Stimulated activated naive B cell treated with anti-CD40 and anti-IgM and Interleukin-4, amounts not matched to agents 10 μg/mL and 1 μg/mL and 100 μg/mL, for 72 hours (primary cell): ENCODE measurements around the gene ITGA8.

Source experiments
- ATAC-seq, 2 donors: fragments of 150-1000 bp; cut with Tn5 transposase; replicated peaks; 2 replicates each; pipeline ENCODE4 v1.10.0; 2021; ENCODE audit warnings: moderate library complexity in 1 of 2
- DNase-seq: peaks from one replicate; pipeline ENCODE4 v3.0.0; 2021
- H3K27ac Mint-ChIP-seq: one replicate; pipeline ENCODE4 v1.8.0; 2022; ENCODE audit warnings: mild to moderate bottlenecking, mixed read lengths
- H3K27me3 Mint-ChIP-seq, 2 donors: one replicate each; pipeline ENCODE4 v1.8.0; 2022; ENCODE audit warnings: mixed read lengths in 2 of 2
- H3K36me3 Mint-ChIP-seq, 2 donors: one replicate each; pipeline ENCODE4 v1.8.0; 2022; ENCODE audit warnings: mixed read lengths in 2 of 2, mild to moderate bottlenecking in 1 of 2
- H3K4me1 Mint-ChIP-seq, 2 donors: one replicate each; pipeline ENCODE4 v1.8.0; 2022; ENCODE audit warnings: mixed read lengths in 2 of 2, mild to moderate bottlenecking in 1 of 2
- H3K4me3 Mint-ChIP-seq, 2 donors: one replicate each; pipeline ENCODE4 v1.8.0; 2022; ENCODE audit warnings: mild to moderate bottlenecking in 2 of 2, mixed read lengths in 2 of 2, moderate library complexity in 1 of 2
- H3K9me3 Mint-ChIP-seq, 2 donors: one replicate each; pipeline ENCODE4 v1.8.0; 2022; ENCODE audit warnings: mixed read lengths in 2 of 2, mild to moderate bottlenecking in 1 of 2

Gene ITGA8

GRCh38 chr10:15690031-15690430, 29.7 kb downstream of the ITGA8 start:
- Mint-ChIP-seq H3K4me3 (no peak overlapping the region), H3K27me3 (peaks cover 10 to 30% of the 10 kb centered on the region in 2 donors), H3K27ac (no peak overlapping the region), H3K4me1 (no peaks in the 10 kb centered on the region), H3K36me3 (no peaks in the 10 kb centered on the region), H3K9me3 (no peaks in the 10 kb centered on the region)
- ATAC-seq = no peak
- no peak for DNase-seq

- Mint-ChIP-seq H3K27ac (no peak overlapping the region), H3K27me3 (peaks cover 25 to 29% of the 10 kb centered on the region in 2 donors), H3K36me3 (no peaks in the 10 kb centered on the region), H3K9me3 (no peaks in the 10 kb centered on the region), H3K4me1 (no peaks in the 10 kb centered on the region), H3K4me3 (no peak overlapping the region)
- no peak for DNase-seq
- no peak for ATAC-seq
These were observed 35.0 kb downstream of the ITGA8 start for GRCh38 chr10:15684768-15685167.

- DNase-seq = no peak
- peaks cover 18 to 28% of the 10 kb centered on the region in 2 donors for H3K27me3 Mint-ChIP-seq
- no peak overlapping the region for H3K4me3 Mint-ChIP-seq
- H3K36me3 Mint-ChIP-seq = no peaks in the 10 kb centered on the region
- H3K9me3 Mint-ChIP-seq = no peaks in the 10 kb centered on the region
- no peak overlapping the region for H3K27ac Mint-ChIP-seq
- no peaks in the 10 kb centered on the region for H3K4me1 Mint-ChIP-seq
- no peak for ATAC-seq
These were observed 38.6 kb downstream of the ITGA8 start for GRCh38 chr10:15681076-15681475.

GRCh38 chr10:15678851-15679250, 40.9 kb downstream of the ITGA8 start:
- ATAC-seq (no peak), DNase-seq (no peak)
- H3K27me3 Mint-ChIP-seq = peaks cover 17 to 25% of the 10 kb centered on the region in 2 donors
- H3K4me1 Mint-ChIP-seq = no peaks in the 10 kb centered on the region
- no peak overlapping the region for H3K27ac Mint-ChIP-seq
- no peaks in the 10 kb centered on the region for H3K9me3 Mint-ChIP-seq
- H3K4me3 Mint-ChIP-seq = no peak overlapping the region
- H3K36me3 Mint-ChIP-seq = no peaks in the 10 kb centered on the region

- Mint-ChIP-seq H3K4me1 (no peaks in the 10 kb centered on the region), H3K36me3 (no peaks in the 10 kb centered on the region), H3K27ac (no peak overlapping the region), H3K27me3 (peaks cover 4% of the 10 kb centered on the region in 2 donors), H3K4me3 (no peak overlapping the region), H3K9me3 (no peaks in the 10 kb centered on the region)
- DNase-seq = no peak
- ATAC-seq = no peak
These were observed 47.3 kb downstream of the ITGA8 start for GRCh38 chr10:15672469-15672868.

GRCh38 chr10:15670880-15671279, 48.8 kb downstream of the ITGA8 start:
- ATAC-seq (no peak), DNase-seq (no peak)
- Mint-ChIP-seq H3K36me3 (no peaks in the 10 kb centered on the region), H3K4me3 (no peak overlapping the region), H3K27me3 (peaks cover 0 to 1% of the 10 kb centered on the region in 2 donors), H3K27ac (no peak overlapping the region), H3K9me3 (peaks cover 2 to 3% of the 10 kb centered on the region in 2 donors), H3K4me1 (no peaks in the 10 kb centered on the region)

DNA sequence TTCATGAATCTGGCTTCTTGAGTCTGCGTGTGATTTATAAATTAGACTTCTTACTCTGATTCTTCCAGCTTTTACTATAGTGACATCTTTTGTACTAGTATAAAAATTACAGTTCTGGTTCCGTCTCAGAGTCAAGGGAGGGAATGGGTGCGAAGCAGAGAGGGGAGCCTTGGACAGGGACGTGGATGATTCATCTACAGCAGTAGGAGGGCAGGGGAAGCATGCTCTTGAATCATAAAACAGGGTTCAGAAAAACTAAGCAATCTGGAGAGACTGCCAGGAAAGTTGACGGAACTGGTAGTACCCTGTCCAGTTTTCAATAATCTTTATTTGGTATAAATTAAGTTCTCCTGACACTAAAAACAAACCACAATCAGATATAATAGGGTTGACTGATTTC, 58.1 kb downstream of the ITGA8 start:
- peaks cover 3 to 5% of the 10 kb centered on the region in 2 donors for H3K9me3 Mint-ChIP-seq
- H3K4me3 Mint-ChIP-seq = no peak overlapping the region
- H3K36me3 Mint-ChIP-seq = no peaks in the 10 kb centered on the region
- H3K4me1 Mint-ChIP-seq = no peaks in the 10 kb centered on the region
- H3K27me3 Mint-ChIP-seq = peaks cover 0 to 11% of the 10 kb centered on the region in 2 donors
- H3K27ac Mint-ChIP-seq = no peak overlapping the region
- ATAC-seq (no peak), DNase-seq (no peak)

- Mint-ChIP-seq H3K4me3 (no peak overlapping the region), H3K27ac (no peak overlapping the region), H3K27me3 (peaks cover 0 to 12% of the 10 kb centered on the region in 2 donors), H3K36me3 (no peaks in the 10 kb centered on the region), H3K9me3 (peaks cover 3% of the 10 kb centered on the region in 2 donors), H3K4me1 (no peaks in the 10 kb centered on the region)
- DNase-seq (no peak), ATAC-seq (no peak)
These were observed 58.7 kb downstream of the ITGA8 start for GRCh38 chr10:15660990-15661389.

DNA sequence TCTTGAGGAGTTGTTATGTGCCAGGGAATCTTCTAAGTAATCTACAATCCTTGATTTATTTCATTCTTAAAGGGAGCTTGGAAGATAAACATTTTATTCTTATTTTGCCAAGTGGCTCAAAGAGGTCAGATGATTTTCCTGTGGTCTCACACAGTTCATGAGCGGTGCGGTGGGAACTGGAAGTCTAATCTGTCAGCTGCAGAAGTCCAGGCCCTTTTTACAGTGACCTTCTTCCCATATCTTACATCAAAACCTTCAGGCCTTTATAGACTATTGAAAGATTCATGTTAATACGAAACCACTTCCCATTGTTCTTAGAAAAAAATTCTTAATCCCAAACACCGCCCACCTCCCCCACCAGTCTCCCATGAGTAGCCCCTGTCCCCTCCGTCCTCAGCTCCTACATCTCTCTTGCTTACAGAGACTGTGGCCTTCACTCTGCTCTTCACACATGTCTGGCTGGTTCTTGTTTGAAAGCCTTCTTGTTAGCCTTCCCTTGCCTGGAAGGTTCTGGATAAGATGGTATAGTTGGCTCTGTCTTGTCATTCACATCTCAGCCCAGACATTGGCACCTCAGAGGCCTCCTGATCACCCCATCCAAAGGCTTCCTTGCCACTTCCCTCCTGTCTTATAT, 61.5 kb downstream of the ITGA8 start:
- H3K4me3 Mint-ChIP-seq = no peak overlapping the region
- peaks cover 2 to 3% of the 10 kb centered on the region in 2 donors for H3K9me3 Mint-ChIP-seq
- H3K27me3 Mint-ChIP-seq = peaks cover 0 to 12% of the 10 kb centered on the region in 2 donors
- no peaks in the 10 kb centered on the region for H3K4me1 Mint-ChIP-seq
- no peaks in the 10 kb centered on the region for H3K36me3 Mint-ChIP-seq
- DNase-seq = no peak
- no peak overlapping the region for H3K27ac Mint-ChIP-seq
- ATAC-seq = no peak

GRCh38 chr10:15652757-15653156, 67.0 kb downstream of the ITGA8 start:
- H3K27me3 Mint-ChIP-seq = peaks cover 0 to 6% of the 10 kb centered on the region in 2 donors
- no peaks in the 10 kb centered on the region for H3K36me3 Mint-ChIP-seq
- H3K27ac Mint-ChIP-seq = no peak overlapping the region
- ATAC-seq (peak in 1 of 2 donors; percentile 31), DNase-seq (no peak)
- no peak overlapping the region for H3K4me3 Mint-ChIP-seq
- H3K9me3 Mint-ChIP-seq = peaks cover 0 to 1% of the 10 kb centered on the region in 2 donors
- H3K4me1 Mint-ChIP-seq = no peaks in the 10 kb centered on the region

- H3K4me1 Mint-ChIP-seq = no peaks in the 10 kb centered on the region
- H3K36me3 Mint-ChIP-seq = no peaks in the 10 kb centered on the region
- no peak for DNase-seq
- peaks cover 0 to 6% of the 10 kb centered on the region in 2 donors for H3K27me3 Mint-ChIP-seq
- no peak overlapping the region for H3K27ac Mint-ChIP-seq
- no peak for ATAC-seq
- H3K9me3 Mint-ChIP-seq = peaks cover 0 to 1% of the 10 kb centered on the region in 2 donors
- H3K4me3 Mint-ChIP-seq = no peak overlapping the region
These were observed 67.6 kb downstream of the ITGA8 start for GRCh38 chr10:15652117-15652516.

DNA sequence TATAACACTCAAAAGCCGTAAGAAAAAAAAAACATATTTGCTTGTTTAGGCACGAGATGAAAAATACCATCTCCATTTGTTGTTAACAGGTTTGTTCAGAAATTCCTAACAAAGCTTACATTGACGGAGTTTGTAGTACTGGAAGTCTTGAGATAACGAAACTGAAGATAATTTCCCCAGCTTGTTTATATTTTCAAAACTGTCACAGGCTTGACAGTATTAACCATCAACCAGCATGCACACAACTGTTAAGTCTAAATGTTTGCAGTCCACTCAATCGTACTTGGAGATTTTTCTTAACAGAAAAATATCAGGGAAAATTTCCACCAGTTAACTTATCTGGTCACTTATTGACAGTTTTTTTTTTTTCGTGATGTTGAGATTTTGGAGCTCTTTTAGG, 68.5 kb downstream of the ITGA8 start:
- H3K27ac Mint-ChIP-seq = no peak overlapping the region
- H3K27me3 Mint-ChIP-seq = no peaks in the 10 kb centered on the region
- H3K9me3 Mint-ChIP-seq = peaks cover 0 to 1% of the 10 kb centered on the region in 2 donors
- no peaks in the 10 kb centered on the region for H3K4me1 Mint-ChIP-seq
- H3K4me3 Mint-ChIP-seq = no peak overlapping the region
- no peaks in the 10 kb centered on the region for H3K36me3 Mint-ChIP-seq
- no peak for ATAC-seq
- no peak for DNase-seq

GRCh38 chr10:15642095-15642494, 77.6 kb downstream of the ITGA8 start:
- DNase-seq (no peak), ATAC-seq (no peak)
- Mint-ChIP-seq H3K4me3 (no peak overlapping the region), H3K27ac (no peak overlapping the region), H3K4me1 (no peaks in the 10 kb centered on the region), H3K9me3 (no peaks in the 10 kb centered on the region), H3K36me3 (no peaks in the 10 kb centered on the region), H3K27me3 (no peaks in the 10 kb centered on the region)

GRCh38 chr10:15640536-15641085, 79.1 kb downstream of the ITGA8 start:
- Mint-ChIP-seq H3K36me3 (no peaks in the 10 kb centered on the region), H3K27ac (no peak overlapping the region), H3K27me3 (peaks cover 0 to 7% of the 10 kb centered on the region in 2 donors), H3K4me3 (no peak overlapping the region), H3K9me3 (no peaks in the 10 kb centered on the region), H3K4me1 (no peaks in the 10 kb centered on the region)
- ATAC-seq = no peak
- DNase-seq = no peak

DNA sequence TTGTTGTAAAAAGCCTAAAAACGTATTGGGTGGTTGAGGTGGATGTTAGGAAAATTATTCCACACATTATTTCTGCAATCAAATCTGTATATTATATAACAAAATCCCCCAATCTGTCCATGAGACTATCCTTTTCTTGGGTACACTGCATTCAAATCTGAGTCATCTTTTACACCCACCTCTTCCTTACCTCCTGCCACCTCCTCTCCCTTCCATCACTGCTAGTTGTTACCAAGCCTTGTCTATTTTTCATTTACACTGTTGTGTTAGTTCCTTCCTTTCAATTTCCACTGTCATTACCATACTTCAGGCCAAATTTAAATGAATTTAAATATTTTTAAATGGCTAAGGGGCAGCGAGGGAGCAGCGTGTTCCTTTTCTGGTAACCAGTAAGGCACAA, 83.3 kb downstream of the ITGA8 start:
- DNase-seq = no peak
- Mint-ChIP-seq H3K9me3 (no peaks in the 10 kb centered on the region), H3K4me3 (no peak overlapping the region), H3K36me3 (no peaks in the 10 kb centered on the region), H3K4me1 (no peaks in the 10 kb centered on the region), H3K27me3 (peaks cover 0 to 7% of the 10 kb centered on the region in 2 donors), H3K27ac (no peak overlapping the region)
- ATAC-seq = no peak
